Dermis blood vessel endothelial cell (primary cell): ENCODE data around the gene AP1M1. TPM values are rescaled to one million over a fixed set of nuclear protein-coding genes. Genes with fewer than 3 reads are reported as not detected.

Source experiments
- DNase-seq: peaks from one replicate; pipeline ENCODE4 v3.0.0; 2010
- total RNA-seq: library from RNA; depleted of rRNA; stranded (reverse); fragments of >200 nt; gene quantifications from 2 replicates; pipeline ENCODE4 v1.2.3, GENCODE V29; 2014

The AP1M1 gene
- total RNA-seq, 1 donor from 2014 or later, result 65.9 TPM

DNA sequence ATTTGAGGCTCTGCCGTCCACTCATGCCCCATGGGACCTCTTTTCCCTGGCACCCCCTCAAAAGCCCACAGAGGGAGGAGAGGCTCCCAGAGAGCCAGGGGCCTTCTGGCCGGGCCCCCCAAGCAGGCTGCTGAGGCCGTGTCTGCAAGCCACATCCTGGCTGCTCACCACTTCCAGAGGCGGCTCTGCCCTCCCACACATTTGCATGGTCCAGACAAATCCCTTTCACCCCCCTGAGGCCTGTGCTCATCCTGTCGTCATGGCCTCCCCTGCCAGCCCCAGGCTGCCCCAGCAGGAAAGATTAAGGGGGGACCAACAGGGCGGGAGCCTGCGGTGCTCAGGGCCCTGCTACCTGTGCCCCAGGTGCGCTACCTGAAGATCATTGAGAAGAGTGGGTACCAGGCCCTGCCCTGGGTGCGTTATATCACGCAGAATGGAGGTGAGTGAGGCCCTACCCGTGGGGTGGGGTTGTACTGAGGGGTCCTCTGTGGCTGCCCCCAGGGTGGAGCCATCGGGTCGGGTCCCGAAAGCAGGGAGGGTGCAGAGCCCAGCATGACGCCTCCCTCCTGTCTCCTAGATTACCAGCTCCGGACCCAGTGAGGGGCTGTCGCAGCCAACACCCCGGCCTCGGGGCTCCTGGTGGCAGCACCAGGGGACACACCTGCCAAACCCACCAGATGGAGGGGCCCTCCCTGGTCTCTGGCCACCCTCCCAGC lies 36.3 kb downstream of the AP1M1 start:
- DNase-seq, result no peak

DNA sequence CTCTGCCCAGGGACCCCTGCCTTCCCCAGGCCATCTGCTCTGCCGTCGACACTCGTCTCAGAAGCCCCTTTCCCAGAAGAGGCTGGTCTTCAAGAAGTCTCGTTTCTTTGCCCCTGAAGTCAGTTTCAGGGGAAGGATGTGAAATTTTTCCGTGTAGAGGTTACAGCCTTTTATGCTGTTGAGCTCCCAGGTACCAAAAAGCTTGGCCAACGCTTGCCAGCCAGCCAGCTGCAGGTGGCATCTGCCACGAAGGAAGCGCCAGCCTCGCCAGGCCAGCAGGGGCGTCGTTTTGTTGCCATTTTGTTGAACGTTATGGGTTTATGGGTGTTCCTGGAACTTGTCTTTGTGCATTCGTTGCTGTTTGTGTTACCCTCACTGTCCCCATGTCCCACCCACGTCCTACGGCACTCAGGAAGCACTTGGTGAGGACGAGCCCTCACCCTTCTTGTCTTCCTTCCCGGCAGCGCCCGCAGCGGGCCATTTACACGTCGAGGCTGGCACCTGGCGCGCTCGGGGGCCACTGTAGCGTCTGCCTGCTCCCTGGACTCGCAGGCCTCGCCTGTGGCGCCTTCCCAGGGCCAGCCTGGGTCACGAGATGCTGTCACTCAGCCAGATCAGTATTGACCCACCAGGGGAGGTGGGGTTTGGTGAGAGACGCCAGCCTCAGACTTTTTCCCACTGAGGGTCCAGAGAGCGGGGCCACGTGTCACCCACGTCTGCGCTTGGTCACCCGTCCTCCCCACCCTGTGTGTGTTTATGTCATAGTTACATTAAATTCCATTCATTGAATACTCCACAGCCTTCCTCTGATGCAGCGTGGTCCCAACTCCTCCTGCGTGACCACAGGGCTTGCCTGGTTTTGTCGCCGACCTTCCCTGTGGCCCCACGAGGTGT lies 37.1 kb downstream of the AP1M1 start:
- DNase-seq, result no peak

- DNase-seq, result no peak
Measured at GRCh38 chr19:16235811-16236652, 38.3 kb downstream of the AP1M1 start.

DNA sequence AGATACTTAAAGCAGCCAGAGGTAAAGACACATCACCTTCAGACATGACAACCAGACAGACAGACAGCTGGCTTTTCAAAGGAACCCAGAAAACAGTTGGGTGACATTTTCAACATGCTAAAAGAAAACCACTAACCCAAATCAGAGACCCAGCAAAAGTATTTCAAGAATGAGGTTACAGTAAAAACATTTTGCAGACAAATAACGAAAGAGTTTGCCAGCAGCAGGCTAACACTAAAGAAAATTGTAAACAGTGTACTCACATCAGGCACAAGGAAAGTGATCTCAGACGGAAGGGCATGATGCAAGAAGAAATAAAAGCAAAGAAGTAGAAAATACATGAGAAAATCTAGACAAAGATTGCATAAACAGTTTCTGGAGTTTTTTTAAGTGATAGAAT lies 46.4 kb downstream of the AP1M1 start:
- DNase-seq, result no peak

DNA sequence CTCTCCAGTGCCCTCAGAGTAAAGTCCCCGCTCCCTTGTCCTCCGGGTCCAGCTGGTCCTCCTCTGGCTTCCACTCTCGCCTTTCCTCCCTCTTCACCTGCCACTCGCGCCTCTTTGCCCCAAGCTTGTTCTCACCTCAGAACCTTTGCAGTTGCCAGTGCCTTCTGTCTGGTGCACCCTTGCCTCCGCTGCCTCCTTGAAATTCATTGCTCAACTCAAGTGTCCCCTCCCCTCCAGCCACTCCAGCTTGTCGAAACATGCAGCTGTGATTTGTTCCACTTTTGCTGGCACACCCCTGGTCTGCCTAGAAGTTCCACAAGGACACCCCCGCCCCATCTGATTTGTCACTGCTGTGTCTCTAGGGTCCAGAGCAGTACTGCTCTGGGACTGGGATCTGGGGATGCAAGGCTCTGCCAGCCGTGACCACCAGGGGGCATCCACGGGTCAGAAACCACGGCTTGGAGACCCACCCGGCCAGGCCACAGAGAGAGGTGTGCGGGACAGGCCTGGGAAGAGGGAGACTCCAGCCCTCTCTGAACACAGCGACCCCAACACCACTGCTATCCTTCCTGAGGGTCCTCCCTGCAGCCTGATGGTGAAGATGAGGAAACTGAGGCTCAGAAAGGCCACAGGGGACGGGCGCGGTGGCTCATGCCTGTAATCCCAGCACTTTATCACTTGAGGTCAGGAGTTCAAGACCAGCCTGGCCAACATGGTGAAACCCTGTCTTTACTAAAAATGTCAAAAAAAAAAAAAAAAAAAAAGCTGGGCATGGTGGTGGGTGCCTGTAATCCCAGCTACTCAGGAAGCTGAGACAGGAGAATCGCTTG lies 49.9 kb downstream of the AP1M1 start:
- peak; percentile 91 for DNase-seq

DNA sequence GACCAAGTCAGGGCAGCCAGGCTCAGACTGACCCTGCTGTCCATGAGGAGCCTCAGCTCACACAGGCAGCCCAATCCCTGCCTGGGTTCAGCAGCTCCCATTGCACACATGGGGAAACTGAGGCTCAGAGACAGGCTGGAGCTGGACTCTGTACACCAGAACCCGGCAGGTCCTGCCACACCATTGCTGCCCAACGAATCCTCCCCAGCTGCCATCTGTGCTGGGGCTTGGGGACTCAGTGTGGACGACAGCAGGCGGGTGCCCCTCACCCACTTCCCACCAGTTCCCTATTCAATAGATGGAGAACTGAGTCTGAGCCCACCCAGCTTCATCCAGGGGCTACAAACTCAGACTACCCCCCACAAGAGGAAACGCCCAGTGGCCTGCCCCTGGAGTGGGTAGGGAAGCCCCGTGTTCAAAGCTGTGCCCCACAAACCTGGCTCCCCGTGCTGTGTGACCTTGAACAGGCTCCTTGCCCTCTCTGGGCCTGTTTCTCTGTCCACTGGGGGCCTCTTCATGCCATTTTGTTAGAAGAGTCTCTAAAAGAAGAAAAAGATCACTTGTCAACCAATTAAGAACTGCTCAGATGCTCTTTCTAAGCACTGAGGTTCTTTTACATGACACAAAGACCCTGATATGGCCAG lies 50.8 kb downstream of the AP1M1 start:
- no peak for DNase-seq

GRCh38 chr19:16249826-16250404 lies 52.2 kb downstream of the AP1M1 start:
- no peak for DNase-seq

GRCh38 chr19:16252459-16253205 lies 54.9 kb downstream of the AP1M1 start:
- DNase-seq, result no peak

- DNase-seq, result no peak
Measured at GRCh38 chr19:16254851-16255408, 57.2 kb downstream of the AP1M1 start.

DNA sequence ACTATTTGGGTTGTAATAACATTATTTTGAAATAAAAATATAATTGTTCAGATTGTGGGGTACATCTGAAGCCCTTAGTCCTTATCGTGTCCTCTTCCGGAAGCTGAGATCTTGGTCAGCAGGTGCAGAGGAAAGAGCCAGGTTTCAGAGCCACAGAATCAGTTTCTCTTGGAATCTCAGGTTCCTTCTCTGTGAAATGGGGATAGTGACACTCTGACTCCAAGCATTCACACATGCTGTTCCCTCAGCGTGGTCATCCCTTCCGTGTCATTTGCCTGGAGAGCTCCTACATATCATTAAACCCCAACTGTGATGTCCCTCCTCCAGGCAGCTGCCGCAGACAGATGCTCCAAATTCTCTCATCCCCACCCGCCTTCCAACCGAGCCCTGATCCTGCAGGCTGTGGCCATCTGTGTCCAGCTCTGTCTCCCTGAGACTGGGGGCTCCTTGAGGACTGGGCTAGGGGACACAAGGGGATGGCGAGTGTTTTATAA lies 59.8 kb downstream of the AP1M1 start:
- DNase-seq, result no peak

- DNase-seq, result peak; percentile 96
Measured at GRCh38 chr19:16258440-16258903, 60.8 kb downstream of the AP1M1 start.

DNA sequence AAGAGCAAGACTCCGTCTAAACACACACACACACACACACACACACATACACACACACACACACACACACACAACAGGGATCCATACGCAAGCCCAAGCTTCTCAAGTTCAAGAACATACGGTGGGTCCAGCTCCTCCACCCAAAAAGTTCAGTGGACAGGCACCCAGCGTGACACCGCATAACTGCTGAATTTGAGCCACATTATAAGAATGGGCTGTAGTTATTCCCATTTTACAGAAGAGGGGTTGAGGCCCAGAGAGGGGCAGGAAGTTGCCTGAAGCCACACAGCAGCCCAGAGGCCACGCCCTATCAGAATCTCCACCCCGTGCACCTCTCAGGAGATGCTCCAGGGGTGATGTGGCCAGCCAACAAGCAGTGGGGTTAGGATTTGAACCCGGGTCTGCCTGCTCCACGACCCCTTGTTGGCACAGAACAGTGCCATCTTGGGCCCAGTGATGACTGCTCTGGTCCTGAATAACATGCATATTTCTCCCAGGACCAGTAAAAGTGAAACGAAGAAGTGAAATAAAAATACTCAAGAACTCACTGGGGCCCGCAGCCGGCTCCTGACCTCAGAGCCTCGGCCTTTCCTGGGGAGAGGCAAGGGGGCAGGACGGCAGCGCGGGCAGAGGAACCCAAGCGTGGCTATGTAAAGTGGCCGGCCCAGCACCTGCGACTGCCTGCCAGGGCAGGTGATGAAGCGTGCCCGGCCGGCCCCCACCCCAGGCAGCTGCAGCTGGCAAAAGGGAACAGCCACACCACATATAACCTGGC lies 61.9 kb downstream of the AP1M1 start:
- no peak for DNase-seq

- no peak for DNase-seq
Measured at GRCh38 chr19:16260160-16260811, 62.6 kb downstream of the AP1M1 start.

DNA sequence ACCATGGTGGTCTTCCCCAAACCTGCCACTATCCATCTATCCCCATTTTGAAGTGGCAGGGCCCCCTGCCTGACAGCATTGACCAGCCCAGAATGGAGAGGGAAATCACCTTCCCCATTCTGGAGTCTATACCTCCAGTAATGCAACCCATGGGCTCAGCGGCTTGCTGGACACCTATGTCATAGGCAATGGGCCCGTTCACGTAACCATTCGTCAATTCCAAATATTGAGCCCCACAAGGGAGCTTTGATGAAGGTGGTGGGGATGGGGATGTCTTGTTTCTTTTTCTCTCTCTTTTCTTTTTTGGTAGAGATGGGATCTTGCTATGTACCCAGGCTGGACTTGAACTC lies 63.1 kb downstream of the AP1M1 start:
- no peak for DNase-seq

- DNase-seq, result no peak
Measured at GRCh38 chr19:16261584-16262368, 64.1 kb downstream of the AP1M1 start.

DNA sequence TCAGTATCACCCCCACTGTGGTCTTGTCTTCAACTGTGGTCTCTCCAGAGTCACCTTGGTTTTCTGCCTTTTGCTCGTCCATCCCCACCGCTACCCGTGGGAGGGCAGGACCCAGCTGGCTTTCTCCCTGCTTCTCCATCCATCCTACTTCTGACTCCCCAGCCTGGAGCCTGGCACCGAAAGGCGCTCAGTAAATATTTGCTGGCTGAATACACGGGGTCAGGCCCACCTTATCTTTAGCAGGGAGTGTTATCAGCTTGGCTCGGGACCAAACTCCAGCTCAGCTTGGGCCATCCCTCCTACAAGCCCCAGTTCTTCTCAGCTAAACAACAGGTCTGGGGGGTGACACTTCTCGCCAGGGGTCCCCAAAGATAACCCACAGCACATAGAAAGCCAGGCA lies 64.9 kb downstream of the AP1M1 start:
- DNase-seq, result no peak

GRCh38 chr19:16263141-16263761 lies 65.5 kb downstream of the AP1M1 start:
- no peak for DNase-seq
